PFSK-1 (cell line): ENCODE data around the gene BCAS1.

Experiments used
- FOXP2 ChIP-seq: optimal IDR thresholded peaks from 2 replicates; pipeline ENCODE3; 2011; ENCODE audit warnings: borderline replicate concordance, control low read depth, inconsistent platforms; ENCODE audit not compliant: insufficient read depth; ENCODE audit errors: extremely low read length, extremely low read depth
- POLR2AphosphoS5 ChIP-seq: IDR thresholded peaks from 2 replicates; pipeline ENCODE4 v1.6.1; 2012; ENCODE audit warnings: low read depth, mild to moderate bottlenecking, control low read depth, low read length, moderate library complexity
- REST ChIP-seq, 2 experiments: IDR thresholded peaks; 2 replicates each; pipeline versions ENCODE4 v1.6.1 to v1.8.0; 2011 to 2012; ENCODE audit warnings: low read depth in 2 of 2, low read length in 2 of 2, control low read depth in 1 of 2, inconsistent platforms in 1 of 2, mild to moderate bottlenecking in 1 of 2, moderate library complexity in 1 of 2; ENCODE audit not compliant: insufficient read depth in 1 of 2
- SIN3A ChIP-seq: IDR thresholded peaks from 2 replicates; pipeline ENCODE4 v1.6.1; 2012; ENCODE audit warnings: mild to moderate bottlenecking, low read length, moderate library complexity, borderline replicate concordance; ENCODE audit not compliant: insufficient read depth
- TAF1 ChIP-seq: IDR thresholded peaks from 2 replicates; pipeline ENCODE4 v1.6.1; 2012; ENCODE audit warnings: low read length, control low read depth, borderline replicate concordance; ENCODE audit not compliant: insufficient read depth

Gene BCAS1

GRCh38 chr20:53959911-53960578 is 110.3 kb downstream of the BCAS1 start:
- TF ChIP-seq REST (IDR thresholded peaks at IDR 0.05; ENCODE audit: insufficient read depth in 1 of 2, low read depth in 2 of 2, low read length in 2 of 2) (no peak), FOXP2 (no peak), POLR2AphosphoS5 (no peak), TAF1 (no peak), SIN3A (no peak)

DNA sequence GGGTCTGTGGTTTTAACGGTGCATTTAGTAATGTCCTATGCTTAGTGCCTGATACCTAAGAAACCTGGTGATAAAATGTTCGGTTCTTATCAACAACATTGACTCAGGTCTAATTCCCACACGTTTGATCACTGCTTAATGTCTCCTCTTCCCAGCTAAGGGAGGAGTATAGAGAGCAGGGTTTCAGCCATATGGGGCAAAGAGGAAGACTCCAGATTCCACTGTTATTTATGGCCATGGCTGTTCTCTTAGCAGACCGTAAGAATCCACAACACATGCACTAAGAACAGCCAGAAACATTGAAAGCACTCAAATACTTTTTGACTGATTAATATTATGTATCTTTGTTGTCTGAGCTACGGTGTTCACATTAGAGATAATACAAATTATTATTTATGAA is 112.1 kb downstream of the BCAS1 start:
- TF ChIP-seq SIN3A (no peak), POLR2AphosphoS5 (no peak), REST (IDR thresholded peaks at IDR 0.05; ENCODE audit: insufficient read depth in 1 of 2, low read depth in 2 of 2, low read length in 2 of 2) (no peak), TAF1 (no peak), FOXP2 (no peak)

- TF ChIP-seq TAF1, result no peak
- no peak for TF ChIP-seq SIN3A
These were observed 112.8 kb downstream of the BCAS1 start for GRCh38 chr20:53957451-53958172.

DNA sequence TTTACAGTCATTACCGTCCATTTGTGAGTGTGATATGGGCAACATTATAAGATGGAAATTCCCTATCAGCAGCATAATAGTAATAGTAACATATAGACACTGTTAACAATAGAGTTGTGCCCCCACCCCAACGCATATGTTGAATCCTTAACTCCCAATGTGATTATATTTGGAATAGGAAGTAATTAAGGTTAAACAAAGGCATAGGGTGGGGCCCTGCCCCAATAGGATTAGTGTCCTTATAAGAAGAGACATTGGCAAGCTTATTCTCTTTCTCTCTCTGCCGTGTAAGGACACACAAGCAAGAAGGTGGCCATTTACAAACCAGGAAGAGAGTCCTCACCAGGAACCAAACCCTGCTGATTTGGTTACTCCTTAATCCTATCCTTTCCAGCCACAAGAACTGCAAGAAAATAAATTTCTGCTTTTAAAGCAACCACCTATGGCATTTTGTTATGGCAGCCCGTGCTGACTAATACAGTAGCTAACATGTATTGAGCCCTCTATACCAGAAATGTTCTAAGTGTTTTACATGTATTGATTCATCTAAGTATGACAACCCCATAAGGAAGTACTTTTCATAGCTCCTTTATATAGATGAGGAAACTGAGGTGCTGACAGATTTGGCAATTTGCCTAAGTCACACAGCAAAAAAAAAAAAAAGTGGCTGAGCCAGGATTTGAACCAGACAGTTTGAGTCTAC is 114.2 kb downstream of the BCAS1 start:
- TF ChIP-seq FOXP2, result no peak
- no peak for TF ChIP-seq TAF1
- no peak for TF ChIP-seq POLR2AphosphoS5
- TF ChIP-seq REST (IDR thresholded peaks at IDR 0.05; ENCODE audit: insufficient read depth in 1 of 2, low read depth in 2 of 2, low read length in 2 of 2), result no peak
- no peak for TF ChIP-seq SIN3A

GRCh38 chr20:53954723-53955658 is 115.4 kb downstream of the BCAS1 start:
- TF ChIP-seq TAF1 (no peak), SIN3A (no peak), REST (IDR thresholded peaks at IDR 0.05; ENCODE audit: insufficient read depth in 1 of 2, low read depth in 2 of 2, low read length in 2 of 2) (no peak), FOXP2 (no peak), POLR2AphosphoS5 (no peak)
